ENCODE measurements around the gene ANKRD1.

Gene ANKRD1

GRCh38 chr10:90967865-90968264 lies 47.0 kb upstream of the ANKRD1 start:
- H2AFZ ChIP-seq (ENCODE audit: low read depth, low read length), result no peak overlapping the region
- no peak overlapping the region for H3K9ac ChIP-seq (ENCODE audit: low read length)
- no peaks in the 10 kb centered on the region for H3K79me2 ChIP-seq (ENCODE audit: low read length)
- no peaks in the 10 kb centered on the region for H3K9me3 ChIP-seq (ENCODE audit: insufficient read depth, low read length)
- TF ChIP-seq CTCF (IDR thresholded peaks at IDR 0.05; ENCODE audit: low read depth, low read length) (no peak), EZH2phosphoT487 (IDR thresholded peaks at IDR 0.05; ENCODE audit: low read depth) (no peak)
- H3K4me1 ChIP-seq (ENCODE audit: low read length), result peaks cover 12% of the 10 kb centered on the region
- H3K27me3 ChIP-seq (ENCODE audit: low read depth, low read length), result no peaks in the 10 kb centered on the region
- H3K36me3 ChIP-seq (replicated peaks; ENCODE audit: low read depth, low read length), result no peaks in the 10 kb centered on the region
- H4K20me1 ChIP-seq (ENCODE audit: insufficient read depth, low read length), result no peaks in the 10 kb centered on the region
- H3K4me3 ChIP-seq (ENCODE audit: low read length), result no peak overlapping the region
- no peak overlapping the region for H3K27ac ChIP-seq (ENCODE audit: low read length)
- no peak overlapping the region for H3K4me2 ChIP-seq (ENCODE audit: low read length)

- no peaks in the 10 kb centered on the region for H4K20me1 ChIP-seq (ENCODE audit: insufficient read depth, low read length)
- H3K27me3 ChIP-seq (ENCODE audit: low read depth, low read length), result no peaks in the 10 kb centered on the region
- H3K4me1 ChIP-seq (ENCODE audit: low read length), result peaks cover 12% of the 10 kb centered on the region
- no peak overlapping the region for H3K27ac ChIP-seq (ENCODE audit: low read length)
- TF ChIP-seq EZH2phosphoT487 (IDR thresholded peaks at IDR 0.05; ENCODE audit: low read depth), result no peak
- TF ChIP-seq CTCF (IDR thresholded peaks at IDR 0.05; ENCODE audit: low read depth, low read length), result no peak
- H3K79me2 ChIP-seq (ENCODE audit: low read length), result no peaks in the 10 kb centered on the region
- no peak overlapping the region for H2AFZ ChIP-seq (ENCODE audit: low read depth, low read length)
- no peaks in the 10 kb centered on the region for H3K9me3 ChIP-seq (ENCODE audit: insufficient read depth, low read length)
- H3K9ac ChIP-seq (ENCODE audit: low read length), result no peak overlapping the region
- H3K4me3 ChIP-seq (ENCODE audit: low read length), result no peak overlapping the region
- H3K4me2 ChIP-seq (ENCODE audit: low read length), result no peak overlapping the region
- H3K36me3 ChIP-seq (replicated peaks; ENCODE audit: low read depth, low read length), result no peaks in the 10 kb centered on the region
Measured at GRCh38 chr10:90966146-90966545, 45.3 kb upstream of the ANKRD1 start.

- Histone ChIP-seq H3K36me3 (replicated peaks; ENCODE audit: low read depth, low read length) (no peaks in the 10 kb centered on the region), H3K9me3 (ENCODE audit: insufficient read depth, low read length) (no peaks in the 10 kb centered on the region), H2AFZ (ENCODE audit: low read depth, low read length) (no peak overlapping the region), H4K20me1 (ENCODE audit: insufficient read depth, low read length) (no peaks in the 10 kb centered on the region), H3K27me3 (ENCODE audit: low read depth, low read length) (no peaks in the 10 kb centered on the region), H3K4me3 (ENCODE audit: low read length) (no peak overlapping the region), H3K9ac (ENCODE audit: low read length) (no peak overlapping the region), H3K4me2 (ENCODE audit: low read length) (no peak overlapping the region), H3K27ac (ENCODE audit: low read length) (no peak overlapping the region), H3K4me1 (ENCODE audit: low read length) (peaks cover 12% of the 10 kb centered on the region), H3K79me2 (ENCODE audit: low read length) (no peaks in the 10 kb centered on the region)
- TF ChIP-seq CTCF (IDR thresholded peaks at IDR 0.05; ENCODE audit: low read depth, low read length), result no peak
- TF ChIP-seq EZH2phosphoT487 (IDR thresholded peaks at IDR 0.05; ENCODE audit: low read depth), result no peak
Measured at GRCh38 chr10:90965720-90966119, 44.8 kb upstream of the ANKRD1 start.

- H3K4me3 ChIP-seq (ENCODE audit: low read length), result no peak overlapping the region
- H3K79me2 ChIP-seq (ENCODE audit: low read length), result no peaks in the 10 kb centered on the region
- TF ChIP-seq CTCF (IDR thresholded peaks at IDR 0.05; ENCODE audit: low read depth, low read length) (no peak), EZH2phosphoT487 (IDR thresholded peaks at IDR 0.05; ENCODE audit: low read depth) (no peak)
- peaks cover 16% of the 10 kb centered on the region for H3K4me1 ChIP-seq (ENCODE audit: low read length)
- no peaks in the 10 kb centered on the region for H3K9me3 ChIP-seq (ENCODE audit: insufficient read depth, low read length)
- no peaks in the 10 kb centered on the region for H4K20me1 ChIP-seq (ENCODE audit: insufficient read depth, low read length)
- H3K36me3 ChIP-seq (replicated peaks; ENCODE audit: low read depth, low read length), result no peaks in the 10 kb centered on the region
- H3K4me2 ChIP-seq (ENCODE audit: low read length), result no peak overlapping the region
- H3K27ac ChIP-seq (ENCODE audit: low read length), result no peak overlapping the region
- no peak overlapping the region for H2AFZ ChIP-seq (ENCODE audit: low read depth, low read length)
- no peak overlapping the region for H3K9ac ChIP-seq (ENCODE audit: low read length)
- H3K27me3 ChIP-seq (ENCODE audit: low read depth, low read length), result no peaks in the 10 kb centered on the region
Measured at GRCh38 chr10:90964781-90965465, 44.0 kb upstream of the ANKRD1 start.

Measured in OCI-LY3 (cell line).